K562 (cell line): ENCODE results near the gene KATNB1. TPM values are rescaled to one million over a fixed set of nuclear protein-coding genes. Genes with fewer than 3 reads are reported as not detected.
A peak's percentile ranks its signal among the peaks of the same experiment; 100 is the strongest.

Experiments used
- ATAC-seq: fragments of 200-7000 bp; cut with Tn5 transposase; 3 replicates; pipeline ENCODE4 v1.9.1; 2020; ENCODE audit warnings: moderate library complexity
- BruUV-seq: library from RNA; stranded (reverse); fragments of 400-500 nt; replicated peaks from 2 replicates; lab custom pipeline; 2021; lab: Mats Ljungman, UMichigan
- CTCF ChIA-PET: fragments of 300-600 bp; formaldehyde crosslinking; extraction: SDS; loops from one replicate; lab custom pipeline; 2021; ENCODE audit warnings: low intra/inter-chr PET ratio; lab: Yijun Ruan, JAX
- POLR2A ChIA-PET: fragments of 300-600, 350-650 bp; sonication (Branson Sonifier 250); formaldehyde crosslinking; extraction: SDS; loops from one replicate; lab custom pipeline; 2021; ENCODE audit warnings: antibody characterized with exemption, inconsistent platforms; lab: Yijun Ruan, JAX
- DNase-seq, 4 experiments: peaks; one replicate each; pipeline versions ENCODE4 v3.0.0 to v3.0.0-alpha.2; 2011 to 2018; ENCODE audit warnings: low spot score in 3 of 4, mixed read lengths in 3 of 4; ENCODE audit errors: extremely low read depth in 1 of 4
- FAIRE-seq: peaks from 2 replicates; lab custom pipeline; 2011; peaks lifted over from hg19 to GRCh38; lab: Jason Lieb, UNC
- H2AFZ ChIP-seq: 2 replicates; pipeline ENCODE4 v1.6.0; 2011; ENCODE audit warnings: low read depth, low read length, control low read depth, inconsistent platforms
- H3K27ac ChIP-seq: fragments of 200-600 bp; 3 replicates; pipeline ENCODE4 v1.8.0; 2011; ENCODE audit warnings: low read depth, mild to moderate bottlenecking, control low read depth, inconsistent platforms, low read length, moderate library complexity, mixed read lengths; ENCODE audit errors: extremely low read depth
- H3K27me3 ChIP-seq, 2 experiments: fragments of 300-600 bp in 1 of 2; 2 replicates in 1 of 2; 3 replicates in 1 of 2; pipeline versions ENCODE4 v1.6.0 to v1.8.0; 2011; ENCODE audit warnings: inconsistent platforms in 2 of 2, low read length in 2 of 2, mild to moderate bottlenecking in 1 of 2, mixed read lengths in 1 of 2, moderate library complexity in 1 of 2; ENCODE audit not compliant: control insufficient read depth in 2 of 2, insufficient read depth in 2 of 2
- H3K36me3 ChIP-seq: fragments of 300-600 bp; 3 replicates; pipeline ENCODE4 v1.8.0; 2011; ENCODE audit warnings: mild to moderate bottlenecking, low read length, inconsistent platforms; ENCODE audit not compliant: control insufficient read depth, insufficient read depth
- H3K4me1 ChIP-seq, 2 experiments: fragments of 200-600 bp in 1 of 2; replicated peaks in 1 of 2; 2 replicates in 1 of 2; 3 replicates in 1 of 2; pipeline versions ENCODE4 v1.5.1 to v1.8.0; 2011; ENCODE audit warnings: inconsistent platforms in 2 of 2, low read length in 2 of 2, mild to moderate bottlenecking in 1 of 2, mixed read lengths in 1 of 2, moderate library complexity in 1 of 2; ENCODE audit not compliant: control insufficient read depth in 2 of 2, insufficient read depth in 2 of 2
- H3K4me2 ChIP-seq: 2 replicates; pipeline ENCODE4 v1.6.1; 2011; ENCODE audit warnings: low read length, control low read depth, inconsistent platforms, mixed read lengths; ENCODE audit not compliant: insufficient read depth
- H3K4me3 ChIP-seq: fragments of 200-600 bp; sonication (generic), shearing (Covaris generic); 2 replicates; pipeline ENCODE4 v1.5.1; 2016; ENCODE audit warnings: control low read depth, inconsistent platforms
- H3K79me2 ChIP-seq: fragments of 200-600 bp; 3 replicates; pipeline ENCODE4 v1.8.0; 2011; ENCODE audit warnings: low read length, inconsistent platforms; ENCODE audit not compliant: control insufficient read depth, insufficient read depth
- H3K9ac ChIP-seq, 2 experiments: 2 replicates each; pipeline versions ENCODE4 v1.6.0 to v1.6.1; 2011; ENCODE audit warnings: low read depth in 2 of 2, low read length in 2 of 2, control low read depth in 1 of 2, inconsistent platforms in 1 of 2, mild to moderate bottlenecking in 1 of 2, mixed read lengths in 1 of 2; ENCODE audit not compliant: insufficient read depth in 1 of 2
- H3K9me1 ChIP-seq: one replicate; pipeline ENCODE4 v1.6.0; 2011; ENCODE audit warnings: inconsistent platforms, mild to moderate bottlenecking, low read length, moderate library complexity; ENCODE audit not compliant: control insufficient read depth, insufficient read depth
- H3K9me3 ChIP-seq: replicated peaks from 2 replicates; pipeline ENCODE4 v1.5.1; 2011; ENCODE audit warnings: low read depth, low read length, inconsistent platforms; ENCODE audit not compliant: control insufficient read depth, insufficient read depth
- H4K20me1 ChIP-seq: replicated peaks from 2 replicates; pipeline ENCODE4 v1.6.1; 2011; ENCODE audit warnings: low read length, inconsistent platforms, mixed read lengths; ENCODE audit not compliant: control insufficient read depth, insufficient read depth
- FOXP1 ChIP-seq: sonication (generic); formaldehyde crosslinking; IDR thresholded peaks from 2 replicates; pipeline ENCODE4 v1.8.0; 2022; ENCODE audit warnings: mild to moderate bottlenecking, missing genetic modification reagents
- MEIS2 ChIP-seq: fragments of 450-650 bp; IDR thresholded peaks from 2 replicates; pipeline ENCODE4 v1.6.1; 2014; ENCODE audit warnings: mild to moderate bottlenecking; ENCODE audit not compliant: partially characterized antibody
- PRMT5 ChIP-seq: sonication (generic); formaldehyde crosslinking; IDR thresholded peaks from 2 replicates; pipeline ENCODE4 v1.5.0; 2020; ENCODE audit warnings: missing genetic modification reagents
- PTTG1 ChIP-seq: fragments of 450-650 bp; IDR thresholded peaks from 2 replicates; pipeline ENCODE4 v1.6.1; 2016; ENCODE audit warnings: low read depth, mild to moderate bottlenecking, missing genetic modification characterization, missing compliant biosample characterization
- YY1 ChIP-seq, 3 experiments: IDR thresholded peaks; 2 replicates each; pipeline ENCODE4 v1.6.1; 2011; ENCODE audit warnings: low read length in 2 of 3, mild to moderate bottlenecking in 2 of 3, moderate library complexity in 2 of 3, borderline replicate concordance in 1 of 3, control low read depth in 1 of 3, low read depth in 1 of 3; ENCODE audit not compliant: insufficient read depth in 3 of 3, insufficient replicate concordance in 2 of 3, control insufficient read depth in 1 of 3, insufficient read length in 1 of 3; ENCODE audit errors: extremely low read depth in 1 of 3
- ZFP1 ChIP-seq: fragments of 450-650 bp; formaldehyde crosslinking; IDR thresholded peaks from 2 replicates; pipeline ENCODE4 v1.4.0; 2020; ENCODE audit warnings: mild to moderate bottlenecking, mixed read lengths
- ZNF239 ChIP-seq: fragments of 250-450 bp; sonication (Bioruptor Pico); IDR thresholded peaks from 2 replicates; pipeline ENCODE4 v1.4.0; 2020; ENCODE audit warnings: mild to moderate bottlenecking
- ZSCAN32 ChIP-seq: fragments of 450-650 bp; formaldehyde crosslinking; IDR thresholded peaks from 2 replicates; pipeline ENCODE4 v1.4.0; 2020; ENCODE audit warnings: mild to moderate bottlenecking, moderate library complexity
- WGBS: fragments of 100-300 bp; shearing (Covaris generic); methylation state at CpG from one replicate; pipeline ENCODE4 v1.1.6; 2016; ENCODE audit warnings: low coverage, mixed read lengths; ENCODE audit not compliant: insufficient coverage; ENCODE audit errors: missing lambda C conversion rate; 5-methylcytosine and 5-hydroxymethylcytosine counted together
- in situ Hi-C: fragments of 300-500 bp; cut with MboI; formaldehyde crosslinking; loops from 4 replicates; pipeline ENCODE4 v1.15.0; 2018; ENCODE audit warnings: inconsistent platforms, mixed read lengths
- intact Hi-C: fragments of 100-400 bp; cut with micrococcal nuclease; formaldehyde crosslinking; loops from 2 replicates; pipeline ENCODE4 v1.14.2; 2022
- polyA plus RNA-seq, 8 experiments: library from polyadenylated mRNA; depleted of rRNA in 4 of 8; stranded (reverse) in 5 of 8; unstranded in 3 of 8; fragments of >200 nt; fragmentation: Nextera tagmentation in 2 of 8; fragmentation: Illumina TruSeq in 1 of 8; extraction: Ambion mirVana in 2 of 8; extraction: Trizol in 1 of 8; gene quantifications; 2 replicates each; pipeline versions ENCODE4 v1.2.1 to v1.2.3, GENCODE V29; 2011 to 2014; ENCODE audit warnings: inconsistent platforms in 1 of 8, missing spikeins in 1 of 8
- total RNA-seq, 7 experiments: library from RNA; depleted of rRNA in 6 of 7; stranded (reverse); fragments of >200 nt in 6 of 7; fragmentation: Illumina TruSeq in 2 of 7; extraction: Trizol in 2 of 7; gene quantifications; 2 replicates each; pipeline versions ENCODE4 v1.2.1 to v1.2.3, GENCODE V29; 2011 to 2021; ENCODE audit warnings: low replicate concordance in 1 of 7
- TF ChIP-seq, protein P1 (sequence below): fragments of 450-650 bp; IDR thresholded peaks from 2 replicates; pipeline ENCODE4 v1.6.1; 2017; ENCODE audit warnings: mild to moderate bottlenecking, moderate library complexity
- TF ChIP-seq, protein P2 (sequence below): fragments of 450-650 bp; IDR thresholded peaks from 2 replicates; pipeline ENCODE4 v1.6.1; 2016

KATNB1 gene
- total and polyA plus RNA-seq, 9 of the 15 experiments (the other 6 are each of a cell fraction or from before 2014, with no cell fraction given), result 1.2 to 52.6 (median 21.9) TPM

DNA sequence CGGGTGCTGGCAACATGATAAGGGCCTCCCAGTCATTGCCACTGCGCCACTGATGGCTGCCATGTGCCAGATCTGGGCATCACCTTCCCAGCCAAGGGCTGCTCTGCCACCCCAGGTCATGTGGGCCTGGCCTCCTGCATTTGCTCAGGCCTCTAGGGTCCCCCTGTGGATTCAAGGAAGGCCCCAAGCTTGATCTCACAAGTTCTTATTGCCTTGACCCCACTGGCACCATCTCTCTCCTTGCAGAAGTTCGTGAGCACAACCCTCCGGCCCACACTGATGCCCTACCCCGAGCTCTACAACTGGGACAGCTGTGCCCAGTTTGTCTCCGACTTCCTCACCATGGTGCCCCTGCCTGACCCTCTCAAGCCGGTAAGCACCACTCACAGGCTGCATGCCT is 35.7 kb upstream of the KATNB1 start:
- no TSS peak for BruUV-seq

DNA sequence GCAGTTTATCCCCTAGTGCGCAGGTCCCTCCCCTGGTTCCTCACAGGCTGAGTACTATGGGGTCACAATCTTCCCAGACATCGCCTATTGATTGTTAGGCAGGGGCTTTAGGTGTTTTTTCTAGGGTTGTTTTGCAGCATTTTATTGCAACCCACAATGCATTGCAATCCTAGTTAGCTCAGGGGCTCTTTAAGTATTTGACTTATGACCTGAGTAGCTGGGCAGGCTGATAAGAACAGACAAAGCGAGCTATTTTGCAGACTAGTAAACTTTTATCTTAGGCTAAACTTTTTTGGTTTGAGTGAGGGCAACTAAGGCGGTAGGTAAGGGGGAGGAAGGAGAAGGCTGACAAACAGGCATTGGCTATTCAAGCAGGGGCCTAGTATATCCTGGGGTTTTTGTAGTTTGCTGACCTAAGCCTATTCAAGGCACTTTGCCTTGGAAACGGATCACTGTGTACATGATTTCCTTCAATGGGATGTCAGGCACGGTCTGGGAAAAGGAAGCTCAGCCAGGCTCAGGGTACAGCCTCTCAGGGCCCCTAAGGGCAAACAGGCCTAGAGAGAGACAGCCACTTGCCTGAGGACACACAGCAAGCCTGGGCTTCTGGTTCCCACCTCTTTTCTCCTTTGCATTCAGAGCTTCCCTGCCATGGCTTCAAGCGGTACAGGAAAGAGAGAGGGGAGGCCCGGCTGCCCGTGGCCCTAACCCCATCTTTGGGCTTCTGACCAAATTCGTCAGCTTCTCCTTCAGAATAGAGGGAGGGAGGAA is 34.6 kb upstream of the KATNB1 start:
- WGBS, result 7% methylated on average over 9 of the region's 10 CpGs
- CTCF ChIA-PET, result no interaction called here
- TF ChIP-seq YY1 (IDR thresholded peaks at IDR 0.05; ENCODE audit: borderline replicate concordance in 1 of 3, control insufficient read depth in 1 of 3, extremely low read depth in 1 of 3, insufficient read depth in 3 of 3, insufficient read length in 1 of 3, insufficient replicate concordance in 2 of 3, low read depth in 1 of 3, low read length in 2 of 3) (no peak), MEIS2 (peak; percentile 57), ZNF239 (CRISPR knock-in tag) (no peak), PRMT5 (CRISPR knock-in tag) (no peak), ZSCAN32 (CRISPR knock-in tag) (no peak), ZFP1 (CRISPR knock-in tag) (no peak)
- TF ChIP-seq, protein P1, sequence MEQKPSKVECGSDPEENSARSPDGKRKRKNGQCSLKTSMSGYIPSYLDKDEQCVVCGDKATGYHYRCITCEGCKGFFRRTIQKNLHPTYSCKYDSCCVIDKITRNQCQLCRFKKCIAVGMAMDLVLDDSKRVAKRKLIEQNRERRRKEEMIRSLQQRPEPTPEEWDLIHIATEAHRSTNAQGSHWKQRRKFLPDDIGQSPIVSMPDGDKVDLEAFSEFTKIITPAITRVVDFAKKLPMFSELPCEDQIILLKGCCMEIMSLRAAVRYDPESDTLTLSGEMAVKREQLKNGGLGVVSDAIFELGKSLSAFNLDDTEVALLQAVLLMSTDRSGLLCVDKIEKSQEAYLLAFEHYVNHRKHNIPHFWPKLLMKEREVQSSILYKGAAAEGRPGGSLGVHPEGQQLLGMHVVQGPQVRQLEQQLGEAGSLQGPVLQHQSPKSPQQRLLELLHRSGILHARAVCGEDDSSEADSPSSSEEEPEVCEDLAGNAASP, result no peak
- TF ChIP-seq, protein P2, sequence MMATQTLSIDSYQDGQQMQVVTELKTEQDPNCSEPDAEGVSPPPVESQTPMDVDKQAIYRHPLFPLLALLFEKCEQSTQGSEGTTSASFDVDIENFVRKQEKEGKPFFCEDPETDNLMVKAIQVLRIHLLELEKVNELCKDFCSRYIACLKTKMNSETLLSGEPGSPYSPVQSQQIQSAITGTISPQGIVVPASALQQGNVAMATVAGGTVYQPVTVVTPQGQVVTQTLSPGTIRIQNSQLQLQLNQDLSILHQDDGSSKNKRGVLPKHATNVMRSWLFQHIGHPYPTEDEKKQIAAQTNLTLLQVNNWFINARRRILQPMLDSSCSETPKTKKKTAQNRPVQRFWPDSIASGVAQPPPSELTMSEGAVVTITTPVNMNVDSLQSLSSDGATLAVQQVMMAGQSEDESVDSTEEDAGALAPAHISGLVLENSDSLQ, result peak; percentile 36; the same call in 1 of the 2 replicates

More for the DNA sequence above, 35.7 kb upstream of the KATNB1 start:
- H3K4me1 ChIP-seq, result peaks cover 32 to 40% of the 10 kb centered on the region in 2 experiments
- DNase-seq (no peak), ATAC-seq (no peak), FAIRE-seq (no peak)
- H4K20me1 ChIP-seq, result no peaks in the 10 kb centered on the region
- no peaks in the 10 kb centered on the region for H3K79me2 ChIP-seq
- ChIA-PET POLR2A (interaction anchor here (1.2 to 3.3 kb wide), 2 partner anchors 10 to 12 kb away, joined by 4 to 15 read pairs; no protein-coding TSS in a partner anchor), CTCF (no interaction called here)
- intact Hi-C loops, result no loop called here
- no peak overlapping the region for H3K4me2 ChIP-seq
- no peaks in the 10 kb centered on the region for H3K27me3 ChIP-seq
- H3K4me3 ChIP-seq, result no peak overlapping the region
- 0 out of 2 replicates have a peak, but pooled peaks have one; percentile 34 for TF ChIP-seq FOXP1
- TF ChIP-seq PTTG1 (tag), result no peak
- in situ Hi-C loops, result no loop called here
- H3K9me3 ChIP-seq, result 0 out of 2 replicates have a peak, but pooled peaks cover 2% of the 10 kb centered on the region
- H3K9ac ChIP-seq, result 0 out of 4 replicates have a peak overlapping the region, but pooled peaks of 1 of the 2 experiments have one; percentile 22
- no peaks in the 10 kb centered on the region for H3K36me3 ChIP-seq
- no peak overlapping the region for H3K27ac ChIP-seq
- no peaks in the 10 kb centered on the region for H3K9me1 ChIP-seq
- whole genome bisulfite sequencing, result 89% methylated on average over 7 of the region's 7 CpGs
- H2AFZ ChIP-seq, result no peak overlapping the region; the same call in 1 of the 2 replicates

More for the DNA sequence above, 34.6 kb upstream of the KATNB1 start:
- peak overlapping the region; percentile 60 for H3K27ac ChIP-seq
- ATAC-seq, result peak; percentile 68
- no TSS peak for BruUV-seq
- H3K79me2 ChIP-seq, result no peaks in the 10 kb centered on the region
- peak in 1 of 4 experiments; percentile 69 for DNase-seq
- no peaks in the 10 kb centered on the region for H3K9me1 ChIP-seq
- H3K4me2 ChIP-seq, result peak overlapping the region; percentile 67
- no peaks in the 10 kb centered on the region for H4K20me1 ChIP-seq
- H2AFZ ChIP-seq, result peak overlapping the region; percentile 78
- H3K4me3 ChIP-seq, result no peak overlapping the region
- no peaks in the 10 kb centered on the region for H3K36me3 ChIP-seq
- in situ Hi-C loops (no loop called here), intact Hi-C loops (no loop called here)
- H3K9me3 ChIP-seq, result 0 out of 2 replicates have a peak, but pooled peaks cover 2% of the 10 kb centered on the region
- peaks cover 24 to 30% of the 10 kb centered on the region in 2 experiments for H3K4me1 ChIP-seq
- POLR2A ChIA-PET, result interaction anchor here (0.6 to 3.3 kb wide), 7 partner anchors 9 to 220 kb away, joined by 3 to 15 read pairs (median 4); no protein-coding TSS in a partner anchor
- H3K27me3 ChIP-seq, result no peaks in the 10 kb centered on the region
- peak; percentile 85 for FAIRE-seq
- peak overlapping the region; percentile 28 to 57; a peak in 3 of 4 replicates for H3K9ac ChIP-seq
